NCI-H2029 treated with DMSO at 0.1 percent for 48 hours (cell line): Measurements from ENCODE around the gene GLB1L2.

Source experiments
- DNase-seq: peaks from one replicate; lab custom pipeline; 2025; lab: John Stamatoyannopoulos, UW

Gene GLB1L2

DNA sequence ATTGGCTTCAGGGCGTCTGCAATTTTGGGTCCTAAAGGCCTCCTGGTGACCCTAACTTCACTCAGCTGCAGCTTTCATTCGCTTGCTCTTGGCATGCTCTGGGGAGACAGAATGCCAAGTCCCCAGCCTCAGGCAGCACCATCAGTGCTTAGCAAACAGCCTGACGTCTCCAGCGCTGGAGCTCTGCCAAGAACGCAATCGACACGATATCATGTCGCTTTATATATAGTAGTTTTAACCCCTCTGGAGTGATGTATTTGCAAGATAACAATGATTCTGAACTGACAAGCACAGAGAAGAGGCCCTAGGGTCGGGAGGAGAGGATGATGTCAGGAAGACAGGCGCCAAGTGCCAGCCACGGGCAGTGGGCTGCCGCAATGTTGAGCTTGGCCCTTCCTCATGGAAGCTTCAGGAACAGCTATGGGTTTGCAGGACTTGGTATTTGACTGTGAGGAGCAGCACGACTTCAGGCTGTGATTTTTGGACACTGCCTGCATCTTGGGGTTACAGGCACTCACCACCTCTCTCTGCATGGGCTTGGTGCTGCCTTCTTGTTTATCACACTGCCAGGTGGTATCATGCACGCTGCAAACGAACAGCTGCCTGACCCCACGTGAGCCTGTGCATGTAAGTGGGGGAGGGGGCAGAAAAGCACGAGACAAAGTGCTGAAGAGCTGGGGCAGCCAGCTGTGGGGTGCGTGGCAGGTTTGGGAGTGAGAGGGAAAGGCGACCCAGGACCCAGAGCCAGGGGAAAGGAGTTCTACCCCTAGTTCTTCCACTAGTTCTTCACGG is 54.2 kb downstream of the GLB1L2 start:
- DNase-seq, result peak; percentile 87

DNA sequence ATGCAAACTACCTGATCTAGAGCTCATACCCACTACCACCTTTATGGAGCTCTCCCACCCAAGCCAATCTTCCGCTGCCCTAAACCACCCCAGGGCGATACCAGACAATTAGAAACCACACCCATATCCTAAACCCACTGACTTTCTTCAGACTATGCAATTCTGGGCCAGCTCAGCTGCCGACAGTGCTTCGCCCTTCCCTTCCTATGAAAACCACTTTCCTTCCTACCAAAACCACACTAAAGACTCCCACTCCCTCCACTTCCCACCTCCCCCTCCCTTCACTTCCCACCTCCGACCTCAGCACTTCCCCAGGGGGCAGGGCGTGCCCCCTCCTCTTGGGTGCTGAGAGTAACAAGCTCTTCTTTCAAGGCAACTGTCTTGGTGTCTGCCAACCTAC is 55.2 kb downstream of the GLB1L2 start:
- no peak for DNase-seq

DNA sequence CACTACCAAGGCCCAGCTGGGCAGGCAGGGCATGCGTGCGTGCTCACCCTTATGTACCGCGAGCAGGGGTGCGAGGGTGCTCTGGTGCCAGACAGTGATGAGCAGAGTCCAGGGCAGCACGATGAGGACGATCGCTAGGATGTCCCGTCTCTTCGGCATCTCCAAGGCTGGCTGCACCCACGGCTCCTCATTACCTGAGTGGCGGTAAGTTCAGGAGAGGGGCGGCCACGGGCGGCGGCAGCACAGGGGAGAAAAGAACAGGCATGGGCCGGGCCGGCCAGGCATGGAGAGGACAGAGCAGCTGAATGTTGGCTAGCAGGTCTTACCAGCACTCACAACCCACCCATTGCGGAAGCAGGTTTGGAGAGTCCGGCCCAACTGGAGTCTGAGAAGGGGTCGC is 55.7 kb downstream of the GLB1L2 start:
- no peak for DNase-seq

DNA sequence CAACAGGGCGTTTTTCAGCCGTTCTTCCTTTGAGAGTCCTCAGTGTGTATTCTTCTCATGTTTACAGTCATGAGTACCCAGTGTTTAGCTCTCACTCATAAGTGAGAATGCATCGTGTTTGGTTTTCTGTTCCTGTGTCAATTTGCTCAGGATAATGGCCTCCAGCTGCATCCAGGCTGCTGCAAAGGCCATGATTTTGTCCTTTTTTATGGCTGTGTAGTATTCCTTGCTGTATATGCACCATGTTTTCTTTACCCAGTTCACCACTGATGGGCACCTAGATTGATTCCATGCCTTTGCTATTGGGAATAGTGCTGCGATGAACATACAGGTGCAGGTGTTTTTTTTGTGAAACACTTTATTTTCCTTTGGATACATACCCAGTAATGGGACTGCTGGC is 56.8 kb downstream of the GLB1L2 start:
- DNase-seq, result peak; percentile 21

DNA sequence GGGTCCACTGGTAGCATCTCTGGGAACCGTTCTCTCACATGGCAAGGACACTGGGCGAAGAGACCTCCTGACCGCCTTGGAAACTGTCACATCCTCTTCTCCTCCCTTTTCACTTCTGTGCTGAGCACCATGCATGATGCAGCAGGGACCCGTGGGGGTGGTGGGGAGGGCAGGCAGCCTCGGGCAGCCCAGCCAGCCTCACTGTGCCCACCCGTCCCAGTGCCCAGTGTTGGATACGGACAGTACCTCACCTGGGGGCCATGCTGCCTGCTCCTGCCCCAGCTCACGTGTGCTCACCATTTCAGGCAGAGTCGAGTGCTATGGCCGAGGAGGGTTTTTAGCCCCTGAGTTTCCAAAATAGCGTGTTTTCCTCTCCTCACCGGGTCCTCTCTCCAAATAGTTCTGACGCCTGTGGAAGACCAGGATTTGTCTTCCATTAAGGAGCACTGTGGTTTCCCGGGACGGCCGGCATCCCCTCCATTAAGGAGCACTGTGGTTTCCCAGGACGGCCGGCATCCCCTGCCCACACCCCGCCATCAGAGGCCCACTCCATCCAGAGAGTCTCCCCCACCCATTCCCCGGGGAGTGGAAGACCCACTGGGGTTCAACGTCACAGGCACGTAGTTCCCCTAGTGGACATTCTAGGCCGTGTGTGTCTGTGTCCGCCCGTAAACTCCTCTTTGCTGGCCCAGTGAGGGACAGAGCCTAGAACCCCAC is 57.8 kb downstream of the GLB1L2 start:
- DNase-seq, result no peak

DNA sequence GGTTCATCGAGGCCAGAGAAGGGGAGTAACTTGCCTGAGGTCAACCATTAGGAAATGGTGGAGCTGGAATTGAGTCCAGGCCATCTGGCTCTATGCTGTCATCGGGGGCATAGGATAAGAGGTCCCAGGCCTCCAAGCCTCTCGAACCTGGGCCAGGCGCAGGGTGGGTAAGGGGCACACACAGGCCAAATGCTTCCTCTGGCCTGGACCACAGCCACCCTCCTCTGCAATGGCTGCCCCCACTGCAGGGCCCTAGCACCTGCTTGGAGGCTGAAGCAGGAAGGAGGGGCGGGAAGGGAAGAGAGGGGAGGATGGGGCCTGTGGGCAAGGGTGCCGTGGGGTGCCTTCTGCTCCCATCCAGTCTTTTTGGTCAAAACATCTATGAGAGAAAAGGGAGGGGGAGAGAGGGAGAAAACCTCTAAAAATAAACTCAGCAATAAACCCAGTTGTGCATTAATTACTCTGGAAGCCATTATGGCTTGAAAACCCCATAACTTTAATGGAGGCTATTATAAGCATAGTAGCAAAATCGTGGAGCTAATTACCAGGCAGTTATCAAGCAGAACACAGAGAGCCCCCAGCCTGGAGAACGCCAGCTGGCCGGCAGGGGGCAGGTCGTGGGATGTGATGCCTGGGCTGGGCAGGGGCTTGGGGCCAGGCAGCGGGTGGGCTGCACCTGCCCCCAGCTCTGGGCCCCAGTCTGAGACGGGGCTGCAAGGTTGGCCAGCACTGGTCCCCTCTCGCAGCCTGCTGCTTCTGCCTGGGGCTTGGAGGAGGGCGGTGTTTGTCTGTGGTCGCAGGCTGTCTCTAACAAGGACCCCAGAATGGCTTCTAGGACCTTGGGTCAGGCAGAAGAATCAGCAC is 59.1 kb downstream of the GLB1L2 start:
- DNase-seq, result no peak

DNA sequence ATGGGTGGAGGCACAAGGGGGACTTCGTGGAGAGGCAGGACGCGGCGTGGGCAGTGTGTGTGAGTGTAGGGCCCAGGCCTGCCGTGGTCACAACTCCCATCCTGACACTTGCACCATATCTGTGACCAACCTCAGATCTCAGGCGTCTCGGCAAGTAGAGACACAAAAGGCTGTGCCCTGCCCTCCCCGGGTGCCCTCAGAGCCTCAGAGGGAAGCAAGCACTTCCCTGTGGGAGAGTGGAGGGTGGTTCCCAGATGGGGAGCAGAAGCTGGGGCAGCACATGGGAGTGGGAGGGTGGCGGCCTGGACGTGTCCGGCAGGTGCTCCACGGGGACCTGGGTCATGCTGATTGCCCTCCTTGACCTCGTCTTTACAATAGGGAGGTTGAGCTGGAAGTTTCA is 59.9 kb downstream of the GLB1L2 start:
- no peak for DNase-seq

DNA sequence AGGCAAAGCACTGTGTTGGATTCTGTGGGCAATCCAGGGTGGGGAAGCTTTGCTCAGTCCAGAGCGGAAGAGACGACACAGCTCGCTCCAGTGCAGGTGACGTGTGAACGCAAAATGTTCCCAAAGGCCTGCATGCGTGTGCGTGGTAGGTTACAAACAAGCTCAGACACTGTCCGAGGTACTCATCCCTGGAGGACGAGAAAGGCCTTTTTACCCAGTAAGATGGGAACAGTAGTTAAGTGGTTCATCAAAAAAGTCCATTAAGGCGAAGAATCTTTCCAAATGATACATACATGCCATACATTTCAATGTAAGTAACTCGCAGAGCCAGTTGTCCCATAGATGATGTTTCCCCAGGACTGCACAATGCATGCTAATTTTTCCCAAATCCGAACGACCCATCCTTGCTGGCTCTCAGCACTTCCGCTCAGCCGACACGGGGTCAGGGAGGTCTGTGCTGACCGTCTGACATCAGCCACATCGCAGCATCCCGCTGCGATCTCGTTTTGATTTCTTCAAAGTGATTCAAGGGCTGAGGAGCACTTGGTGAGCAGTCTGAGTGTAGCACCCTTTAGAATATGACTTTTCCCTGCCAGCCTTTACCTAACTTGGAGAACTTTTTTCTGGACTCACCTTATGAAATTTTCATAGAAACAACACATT is 61.3 kb downstream of the GLB1L2 start:
- DNase-seq, result no peak

DNA sequence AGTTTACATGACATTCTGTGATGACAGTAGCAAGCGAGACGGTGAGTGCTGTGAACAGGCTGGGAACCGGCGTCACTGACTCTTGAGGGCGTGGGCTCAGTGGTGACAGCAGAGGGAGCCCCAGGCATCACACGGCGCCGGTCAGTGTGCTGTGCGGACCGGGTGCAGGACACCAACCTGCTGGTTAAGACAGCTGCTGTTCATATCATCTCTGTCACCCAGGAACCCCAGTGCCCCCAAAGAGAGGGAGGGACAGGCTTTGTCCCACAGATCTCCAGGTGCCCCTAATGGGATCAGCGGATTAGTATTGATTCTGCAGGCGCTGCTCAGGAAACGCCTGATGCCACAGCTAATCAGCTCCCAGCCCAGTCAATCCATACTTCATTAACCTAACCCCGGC is 61.9 kb downstream of the GLB1L2 start:
- no peak for DNase-seq

DNA sequence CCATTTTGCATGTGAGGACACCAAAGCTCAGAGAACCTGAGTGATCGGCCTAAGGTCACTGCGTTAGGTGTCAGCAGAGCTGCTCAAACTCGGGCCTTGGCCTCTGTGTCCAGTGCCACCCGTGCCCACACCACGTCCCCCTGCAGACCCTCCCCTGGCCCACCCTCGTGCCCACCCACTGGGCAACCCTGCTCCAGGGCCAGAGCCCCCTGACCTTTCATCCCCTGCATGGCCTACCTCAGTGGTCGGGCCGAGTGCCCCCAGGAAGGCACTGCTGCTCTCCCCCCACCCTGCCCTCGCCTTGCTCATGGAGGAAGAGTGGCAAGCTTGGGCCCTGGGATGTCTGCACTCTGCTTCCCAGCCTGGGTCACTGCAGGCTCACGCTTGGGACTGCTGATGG is 62.5 kb downstream of the GLB1L2 start:
- no peak for DNase-seq

DNA sequence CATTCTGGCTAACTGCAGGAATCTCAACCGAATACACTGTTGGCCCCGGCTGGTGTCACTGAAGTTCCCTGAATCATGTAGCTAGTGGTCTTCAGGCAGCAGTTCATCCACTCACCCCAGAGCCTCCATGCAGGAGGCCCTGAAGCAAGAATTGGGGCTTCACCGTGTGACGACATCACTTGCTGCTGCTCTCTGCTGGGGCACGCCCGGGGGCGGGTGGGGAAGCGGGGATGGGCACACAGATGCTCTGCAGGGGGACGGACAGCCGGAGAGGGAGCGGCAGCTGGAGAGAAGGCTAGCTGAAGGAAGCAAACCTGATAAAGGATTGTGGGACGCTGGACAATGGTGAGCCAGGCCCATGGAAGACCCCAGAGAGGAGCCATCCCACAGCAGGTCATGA is 63.2 kb downstream of the GLB1L2 start:
- no peak for DNase-seq

DNA sequence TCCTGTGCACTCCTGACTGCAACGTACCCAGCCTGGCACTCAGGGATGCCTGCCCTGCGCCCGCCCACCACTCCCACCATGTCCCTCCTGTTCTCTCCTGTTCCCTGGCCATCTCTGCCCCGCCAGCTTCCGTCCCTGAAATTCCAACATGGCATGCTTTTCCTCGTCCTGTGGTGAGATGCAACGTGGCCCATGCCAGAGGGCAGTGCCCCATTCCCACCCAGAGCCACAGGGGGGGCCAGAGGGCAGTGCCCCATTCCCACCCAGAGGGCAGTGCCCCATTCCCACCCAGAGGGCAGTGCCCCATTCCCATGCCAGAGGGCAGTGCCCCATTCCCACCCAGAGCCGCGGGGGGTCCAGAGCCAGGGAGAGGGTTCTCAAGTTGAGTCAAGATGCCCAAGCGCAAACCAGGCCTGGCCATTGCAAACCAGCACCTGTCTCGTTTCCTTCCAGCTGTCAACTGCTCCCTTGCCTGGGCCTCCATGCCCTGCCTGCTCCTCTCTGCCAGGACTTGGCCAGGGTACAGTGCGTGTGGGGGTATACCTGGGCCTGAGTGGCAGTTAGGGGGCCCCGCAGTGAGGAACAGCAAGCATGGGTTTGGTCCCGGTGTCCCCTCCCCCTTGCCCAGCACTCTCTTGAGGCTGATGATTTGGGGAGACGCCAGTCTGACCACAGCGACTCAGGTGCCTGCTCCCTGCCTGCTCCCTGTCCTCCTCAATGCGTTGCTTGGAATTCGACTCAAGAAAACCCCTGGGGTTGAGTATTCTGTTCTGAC is 65.7 kb downstream of the GLB1L2 start:
- DNase-seq, result no peak

DNA sequence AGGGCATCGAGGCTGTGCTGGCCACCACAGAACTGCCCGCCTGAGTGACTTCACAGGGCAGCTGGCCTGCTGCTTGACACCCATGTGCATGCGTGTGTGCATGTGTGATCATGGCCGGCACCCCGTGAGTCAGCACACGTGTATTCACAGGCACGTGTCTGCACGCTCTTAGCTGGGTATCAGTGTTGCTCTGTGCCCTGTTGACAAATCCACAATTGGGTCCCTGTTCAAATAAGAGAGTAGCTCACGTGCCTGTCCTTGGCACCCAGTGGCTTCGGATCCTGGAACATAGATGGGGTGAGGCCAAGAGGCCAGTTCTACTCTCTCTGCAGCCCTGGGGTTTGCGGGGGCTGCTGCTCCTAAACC is 66.3 kb downstream of the GLB1L2 start:
- DNase-seq, result peak; percentile 14

GRCh38 chr11:134398644-134399292 is 67.0 kb downstream of the GLB1L2 start:
- DNase-seq, result no peak

DNA sequence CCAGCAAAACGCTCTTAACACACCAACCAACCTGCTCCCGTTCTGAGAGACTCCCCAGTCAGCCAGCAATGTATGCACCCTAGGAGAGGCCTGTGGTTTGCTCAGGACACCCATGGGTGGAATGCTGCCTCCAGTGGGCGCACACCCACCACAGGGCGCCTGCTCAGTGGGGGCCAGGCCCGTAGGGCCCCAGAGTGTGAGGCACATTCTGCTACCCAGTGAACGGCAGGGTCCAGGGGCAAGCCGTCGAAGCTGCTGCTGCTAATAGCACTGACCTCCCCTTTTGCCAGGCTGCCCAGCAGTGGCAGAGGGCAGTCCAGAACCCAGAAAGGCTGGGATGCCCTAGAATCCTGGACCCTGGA is 67.5 kb downstream of the GLB1L2 start:
- DNase-seq, result no peak

- no peak for DNase-seq
Observed at GRCh38 chr11:134399996-134400395, 68.2 kb downstream of the GLB1L2 start.

DNA sequence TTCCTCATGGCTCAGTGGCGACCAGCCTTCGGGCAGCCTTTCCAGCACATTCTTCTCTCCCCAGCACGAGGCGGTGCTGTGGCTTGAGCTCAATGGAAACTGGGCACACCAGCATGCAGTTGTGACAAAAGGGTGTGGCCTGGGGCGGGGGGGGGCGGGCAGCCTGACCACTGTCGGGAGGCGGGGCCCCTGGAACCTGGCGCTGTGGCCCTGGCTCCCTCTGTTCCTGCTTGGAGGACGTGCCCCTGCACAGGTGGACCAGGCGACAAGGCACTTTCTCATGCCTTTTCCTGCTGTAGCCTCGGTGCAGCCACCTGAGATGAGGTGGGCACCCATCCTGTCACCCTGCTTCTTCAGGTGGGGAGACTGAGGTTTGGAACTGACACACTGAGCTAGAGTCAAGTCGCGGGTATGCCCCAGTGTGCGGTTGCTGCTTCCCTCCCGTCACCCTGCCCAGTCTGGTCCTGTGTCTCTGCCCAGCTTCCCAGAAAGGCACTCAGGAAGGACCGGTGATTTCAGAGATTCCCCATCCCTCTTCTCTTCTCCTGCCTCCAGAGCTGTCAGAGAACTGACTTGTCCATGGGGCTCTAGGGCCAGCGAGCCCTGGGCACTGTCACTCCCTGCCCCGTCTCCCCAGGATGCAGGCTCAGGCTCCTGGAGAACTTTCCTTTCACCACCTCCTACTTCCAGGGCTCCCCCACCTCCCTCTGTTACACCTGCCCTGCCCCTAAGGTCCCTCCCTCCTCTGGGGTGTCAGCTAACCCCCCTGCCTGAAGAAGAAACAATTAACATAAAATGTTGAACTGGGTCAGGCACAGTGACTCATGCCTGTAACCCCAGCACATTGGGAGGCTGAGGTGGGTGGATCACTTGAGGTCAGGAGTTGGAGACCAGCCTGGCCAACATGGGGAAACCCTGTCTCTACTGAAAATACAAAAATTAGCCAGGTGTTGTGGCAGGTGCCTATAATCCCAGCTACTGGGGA is 70.3 kb downstream of the GLB1L2 start:
- DNase-seq, result no peak

DNA sequence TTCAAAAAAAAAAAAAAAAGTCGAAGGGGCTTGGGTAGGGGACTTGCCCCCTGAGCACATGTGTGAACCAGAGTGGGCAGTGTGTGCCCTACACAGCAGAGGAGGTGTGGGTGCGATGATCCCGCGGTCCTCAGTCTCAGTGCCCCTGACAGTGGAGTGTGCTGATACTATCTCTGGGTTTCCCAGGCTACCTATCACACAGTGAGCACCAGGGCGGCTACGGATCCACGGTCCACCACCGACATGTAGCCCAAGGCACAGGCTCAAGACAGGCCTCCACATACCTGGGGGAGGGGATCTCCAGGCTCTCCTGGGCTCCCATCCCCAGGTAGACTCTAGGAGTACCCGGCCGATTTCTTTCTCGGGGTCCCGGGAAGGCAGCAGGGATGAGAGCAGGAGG is 71.1 kb downstream of the GLB1L2 start:
- DNase-seq, result no peak

DNA sequence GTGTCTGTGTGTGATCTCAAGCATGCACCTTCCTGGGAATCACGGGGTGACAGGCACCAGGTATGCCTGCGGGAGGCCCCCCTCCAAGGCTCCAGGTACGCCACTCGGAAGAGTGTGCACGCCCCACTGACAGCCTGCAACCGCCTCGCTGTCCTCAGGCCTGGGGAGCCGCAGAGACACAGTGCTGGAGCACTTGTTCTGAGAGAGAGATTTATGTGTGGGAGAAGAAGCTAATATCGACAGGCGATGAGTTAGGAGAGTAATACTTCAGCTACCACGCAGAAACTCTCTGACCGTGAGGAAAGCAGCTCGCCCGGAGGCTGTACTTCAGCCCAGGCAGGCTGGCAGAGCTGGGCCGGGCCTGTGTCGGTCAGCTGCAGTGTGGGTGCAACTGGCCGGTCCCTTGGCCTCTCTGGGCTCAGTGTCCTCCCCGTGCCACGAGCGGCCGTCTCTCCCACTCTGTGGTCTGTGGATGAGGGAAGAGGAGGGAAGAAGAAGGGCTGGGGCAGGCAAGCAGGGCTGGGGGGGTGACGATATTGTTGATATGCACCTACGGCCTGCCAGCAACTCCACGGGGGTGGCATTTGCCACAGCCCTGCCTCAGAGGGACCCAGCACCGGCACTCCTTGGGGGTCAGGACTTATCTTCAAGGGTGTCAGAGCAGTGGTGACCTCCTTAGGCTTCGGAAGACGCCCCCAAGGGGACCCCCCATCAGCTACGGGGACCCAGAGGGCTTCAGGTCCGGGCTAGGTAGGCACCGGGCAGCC is 73.0 kb downstream of the GLB1L2 start:
- no peak for DNase-seq
